Measurements from ENCODE around the gene TFDP2.
"Not testable (repeated sequence)": the region's sequence is repeated elsewhere in the genome, so short reads cannot be mapped to it uniquely, and the experiment has no call there.

The TFDP2 gene

GRCh38 chr3:142007710-142008399 is 141.5 kb downstream of the TFDP2 start:
- no peak for TF ChIP-seq CTCF (IDR thresholded peaks at IDR 0.05; ENCODE audit: low read depth, low read length, missing control alignments)
- DNase-seq (ENCODE audit: low read depth), result no peak
- H3K4me3 ChIP-seq (ENCODE audit: low read depth, low read length), result no peak overlapping the region

GRCh38 chr3:142004957-142005356 is 144.4 kb downstream of the TFDP2 start:
- not testable (repeated sequence) for DNase-seq (ENCODE audit: low read depth); H3K4me3 ChIP-seq (ENCODE audit: low read depth, low read length)

GRCh38 chr3:142004025-142004424 is 145.3 kb downstream of the TFDP2 start:
- H3K4me3 ChIP-seq (ENCODE audit: low read depth, low read length), result no peak overlapping the region
- no peak for TF ChIP-seq CTCF (IDR thresholded peaks at IDR 0.05; ENCODE audit: low read depth, low read length, missing control alignments)
- DNase-seq (ENCODE audit: low read depth), result no peak

- H3K4me3 ChIP-seq (ENCODE audit: low read depth, low read length), result no peak overlapping the region
- DNase-seq (ENCODE audit: low read depth), result no peak
- TF ChIP-seq CTCF (IDR thresholded peaks at IDR 0.05; ENCODE audit: low read depth, low read length, missing control alignments), result no peak
Measured at GRCh38 chr3:142003291-142003690, 146.1 kb downstream of the TFDP2 start.

- no peak for DNase-seq (ENCODE audit: low read depth)
- no peak overlapping the region for H3K4me3 ChIP-seq (ENCODE audit: low read depth, low read length)
- no peak for TF ChIP-seq CTCF (IDR thresholded peaks at IDR 0.05; ENCODE audit: low read depth, low read length, missing control alignments)
Measured at GRCh38 chr3:142000325-142000870, 148.9 kb downstream of the TFDP2 start.

GRCh38 chr3:141998669-141999290 is 150.6 kb downstream of the TFDP2 start:
- no peak overlapping the region for H3K4me3 ChIP-seq (ENCODE audit: low read depth, low read length)
- DNase-seq (ENCODE audit: low read depth), result no peak
- no peak for TF ChIP-seq CTCF (IDR thresholded peaks at IDR 0.05; ENCODE audit: low read depth, low read length, missing control alignments)

- no peak for DNase-seq (ENCODE audit: low read depth)
- H3K4me3 ChIP-seq (ENCODE audit: low read depth, low read length), result no peak overlapping the region
- no peak for TF ChIP-seq CTCF (IDR thresholded peaks at IDR 0.05; ENCODE audit: low read depth, low read length, missing control alignments)
Measured at GRCh38 chr3:141996437-141996836, 152.9 kb downstream of the TFDP2 start.

All from GM12864 (cell line).